Cardiac muscle cell (in vitro differentiated cells and primary cell): ENCODE data around the gene SASH1. TPM values are rescaled to one million over a fixed set of nuclear protein-coding genes. Genes with fewer than 3 reads are reported as not detected.

Experiments used
- DNase-seq, 2 donors: peaks; one replicate each; pipeline versions ENCODE4 v3.0.0 to v3.0.0-alpha.2; 2010 to 2017; ENCODE audit warnings: low read depth in 1 of 2, low spot score in 1 of 2
- H3K27ac ChIP-seq: fragments of 200-600 bp; sonication (generic); 2 replicates; pipeline ENCODE4 v1.5.1; 2016
- H3K27me3 ChIP-seq: fragments of 200-600 bp; sonication (generic); 2 replicates; pipeline ENCODE4 v1.6.0; 2016; ENCODE audit warnings: control low read depth
- H3K36me3 ChIP-seq: fragments of 200-600 bp; sonication (generic); 2 replicates; pipeline ENCODE4 v1.5.1; 2016; ENCODE audit warnings: control low read depth
- H3K4me1 ChIP-seq: fragments of 200-600 bp; sonication (generic); 2 replicates; pipeline ENCODE4 v1.8.1; 2017; ENCODE audit warnings: low read depth, mild to moderate bottlenecking, mixed run types
- H3K4me3 ChIP-seq: fragments of 200-600 bp; sonication (generic); 2 replicates; pipeline ENCODE4 v1.5.1; 2016; ENCODE audit warnings: mild to moderate bottlenecking
- H3K9me3 ChIP-seq: fragments of 200-600 bp; sonication (generic); 2 replicates; pipeline ENCODE4 v1.5.1; 2017; ENCODE audit warnings: low read depth, mild to moderate bottlenecking, control low read depth
- polyA plus RNA-seq: library from polyadenylated mRNA; unstranded; fragments of >200 nt; fragmentation: Nextera tagmentation; extraction: Ambion mirVana; gene quantifications from 2 replicates; pipeline ENCODE4 v1.2.1, GENCODE V29; 2016
- total RNA-seq: library from RNA; depleted of rRNA; stranded (reverse); fragments of >200 nt; gene quantifications from 2 replicates; pipeline ENCODE4 v1.2.3, GENCODE V29; 2016
- TF ChIP-seq, protein P1 (sequence below): IDR thresholded peaks from 2 replicates; pipeline ENCODE4 v1.5.1; 2012; ENCODE audit warnings: low read depth, mild to moderate bottlenecking, low read length

Gene SASH1
- total and polyA plus RNA-seq, 2 experiments from 2014 or later, result 7.2 to 17.1 TPM

DNA sequence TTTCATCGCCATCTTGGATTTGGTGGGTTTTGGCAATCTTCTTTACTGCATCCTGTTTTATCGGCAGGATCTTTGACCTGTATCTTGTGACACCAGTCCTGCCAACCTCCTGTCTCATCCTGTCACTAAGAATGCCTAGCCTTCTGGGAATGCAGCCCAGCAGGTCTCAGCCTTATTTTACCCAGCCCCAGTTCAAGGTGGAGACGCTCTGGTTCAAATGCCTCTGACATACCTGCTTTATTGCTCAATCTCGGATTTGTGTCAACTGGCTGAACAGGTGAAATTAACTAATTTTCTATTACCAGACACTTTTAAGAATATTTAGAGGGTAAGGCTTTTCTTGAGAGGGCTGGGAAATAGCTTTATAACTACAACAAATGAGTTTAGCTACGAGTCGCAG, 102.5 kb downstream of the SASH1 start:
- no peak overlapping the region for H3K27ac ChIP-seq
- H3K9me3 ChIP-seq, result no peaks in the 10 kb centered on the region
- no peak for DNase-seq

DNA sequence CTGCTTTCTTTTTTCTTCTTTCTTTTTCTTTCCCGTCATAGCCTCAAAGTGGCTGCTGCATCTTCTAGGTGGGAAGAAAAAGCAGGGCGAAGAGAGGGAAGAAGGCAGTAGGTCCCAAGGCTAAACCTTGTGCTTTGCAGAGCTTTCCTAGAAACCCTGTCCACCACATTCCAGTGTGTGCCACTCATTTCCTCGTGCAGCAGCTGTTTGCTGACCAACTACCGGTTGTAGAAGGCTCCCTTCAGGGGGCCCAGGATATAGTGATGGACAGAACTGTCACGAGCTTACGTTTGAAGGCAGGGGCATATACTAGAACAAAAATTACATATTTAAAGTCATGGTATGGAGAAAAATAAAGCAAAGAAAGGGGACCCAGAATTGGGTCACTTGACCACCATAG, 103.0 kb downstream of the SASH1 start:
- peak in 1 of 2 donors; percentile 58 for DNase-seq
- TF ChIP-seq, protein P1, sequence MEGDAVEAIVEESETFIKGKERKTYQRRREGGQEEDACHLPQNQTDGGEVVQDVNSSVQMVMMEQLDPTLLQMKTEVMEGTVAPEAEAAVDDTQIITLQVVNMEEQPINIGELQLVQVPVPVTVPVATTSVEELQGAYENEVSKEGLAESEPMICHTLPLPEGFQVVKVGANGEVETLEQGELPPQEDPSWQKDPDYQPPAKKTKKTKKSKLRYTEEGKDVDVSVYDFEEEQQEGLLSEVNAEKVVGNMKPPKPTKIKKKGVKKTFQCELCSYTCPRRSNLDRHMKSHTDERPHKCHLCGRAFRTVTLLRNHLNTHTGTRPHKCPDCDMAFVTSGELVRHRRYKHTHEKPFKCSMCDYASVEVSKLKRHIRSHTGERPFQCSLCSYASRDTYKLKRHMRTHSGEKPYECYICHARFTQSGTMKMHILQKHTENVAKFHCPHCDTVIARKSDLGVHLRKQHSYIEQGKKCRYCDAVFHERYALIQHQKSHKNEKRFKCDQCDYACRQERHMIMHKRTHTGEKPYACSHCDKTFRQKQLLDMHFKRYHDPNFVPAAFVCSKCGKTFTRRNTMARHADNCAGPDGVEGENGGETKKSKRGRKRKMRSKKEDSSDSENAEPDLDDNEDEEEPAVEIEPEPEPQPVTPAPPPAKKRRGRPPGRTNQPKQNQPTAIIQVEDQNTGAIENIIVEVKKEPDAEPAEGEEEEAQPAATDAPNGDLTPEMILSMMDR, result no peak
- Histone ChIP-seq H3K9me3 (no peaks in the 10 kb centered on the region), H3K27me3 (no peaks in the 10 kb centered on the region), H3K27ac (no peak overlapping the region), H3K4me3 (no peak overlapping the region), H3K4me1 (peaks cover 5% of the 10 kb centered on the region), H3K36me3 (no peaks in the 10 kb centered on the region)

More for the DNA sequence above, 102.5 kb downstream of the SASH1 start:
- H3K27me3 ChIP-seq, result no peaks in the 10 kb centered on the region
- H3K4me3 ChIP-seq, result no peak overlapping the region
- no peaks in the 10 kb centered on the region for H3K36me3 ChIP-seq
- TF ChIP-seq, protein P1, result no peak
- peaks cover 5% of the 10 kb centered on the region for H3K4me1 ChIP-seq

DNA sequence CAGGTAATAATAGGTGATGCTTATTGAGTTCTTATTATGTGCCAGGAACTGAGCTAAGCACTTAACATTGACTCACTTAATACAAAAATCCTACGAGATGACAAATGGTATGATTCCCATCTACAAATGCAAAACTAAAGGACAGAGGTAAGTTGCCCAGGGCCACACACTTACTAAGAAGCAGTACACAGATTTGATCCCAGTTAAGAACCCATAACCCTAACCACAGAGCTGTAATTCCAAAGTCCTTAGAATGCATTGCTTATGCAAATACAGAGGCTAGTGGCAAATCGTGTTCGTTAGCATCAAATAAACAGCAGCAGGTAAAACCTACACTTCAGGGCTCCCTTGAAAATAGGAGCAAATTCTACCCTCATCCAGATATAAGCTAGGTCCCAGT, 104.0 kb downstream of the SASH1 start:
- Histone ChIP-seq H3K4me1 (peaks cover 5% of the 10 kb centered on the region), H3K27me3 (no peaks in the 10 kb centered on the region), H3K36me3 (no peaks in the 10 kb centered on the region), H3K9me3 (no peaks in the 10 kb centered on the region), H3K27ac (no peak overlapping the region), H3K4me3 (no peak overlapping the region)
- TF ChIP-seq, protein P1, result no peak
- DNase-seq, result no peak

DNA sequence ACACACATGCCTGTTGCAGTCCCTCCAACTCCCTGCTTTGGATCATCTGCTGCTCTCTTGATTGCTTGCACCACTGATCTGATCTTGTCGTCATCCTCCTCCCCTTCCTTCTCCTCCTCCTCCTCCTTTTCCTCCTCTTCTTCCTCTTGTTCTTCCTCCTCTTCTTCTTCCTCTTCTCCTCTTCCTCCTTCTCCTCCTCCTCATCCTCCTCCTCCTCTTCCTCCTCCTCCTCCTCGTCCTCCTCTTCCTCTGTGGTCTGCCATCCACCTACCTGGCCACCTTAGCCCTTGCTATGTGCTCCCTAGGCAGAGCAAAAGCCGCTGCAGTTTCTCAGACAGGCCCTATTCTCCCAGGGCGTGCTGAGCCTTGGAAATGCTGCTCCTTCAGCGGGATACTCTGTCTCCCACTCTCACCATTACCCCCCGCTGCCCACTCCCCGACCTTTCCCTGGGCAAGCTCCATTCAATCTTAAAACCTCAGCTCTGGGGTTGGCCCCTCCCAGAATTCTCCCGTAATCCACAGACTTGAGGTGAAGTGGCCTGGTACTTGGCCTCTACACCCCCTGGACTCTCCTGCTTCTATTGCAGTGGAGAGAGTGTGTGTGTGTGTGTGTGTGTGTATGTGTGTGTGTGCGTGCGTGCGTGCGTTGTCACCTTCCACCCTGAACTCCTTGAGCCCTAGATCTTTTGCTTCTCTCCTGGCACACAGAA, 105.0 kb downstream of the SASH1 start:
- TF ChIP-seq, protein P1, result no peak
- H3K27me3 ChIP-seq, result no peaks in the 10 kb centered on the region
- no peak for DNase-seq

DNA sequence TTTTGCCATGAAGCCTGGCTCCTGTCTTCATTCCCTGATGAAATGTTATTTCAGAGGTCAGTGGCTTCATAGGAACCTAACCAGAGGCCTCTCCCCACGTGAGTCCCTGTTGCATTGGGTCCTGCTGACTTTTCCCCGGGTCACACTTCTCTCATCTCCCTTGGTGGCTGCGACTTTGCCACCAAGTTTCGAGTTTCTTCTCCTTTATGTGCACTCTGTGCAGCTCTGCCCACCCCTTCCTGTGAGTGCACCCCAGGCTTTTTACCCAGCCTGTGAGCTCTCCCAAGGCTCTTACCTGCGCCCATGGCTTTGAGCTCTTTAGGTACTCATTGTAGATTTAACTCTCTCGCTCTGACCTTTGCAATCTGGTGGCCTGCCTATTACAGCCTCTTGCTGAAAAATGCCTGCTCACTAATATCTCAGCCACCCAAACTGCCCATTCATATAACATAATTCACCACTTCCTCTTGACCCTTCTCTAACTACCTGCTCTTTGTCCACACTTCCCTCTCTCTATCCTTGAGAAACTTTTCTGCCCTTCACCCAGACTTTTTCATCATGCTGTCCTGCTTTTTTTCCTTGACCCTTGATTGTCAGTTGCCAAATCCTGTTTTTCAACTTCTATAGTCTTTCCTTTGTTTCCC, 105.9 kb downstream of the SASH1 start:
- peaks cover 5% of the 10 kb centered on the region for H3K4me1 ChIP-seq
- H3K27ac ChIP-seq, result no peak overlapping the region
- DNase-seq, result no peak
- no peaks in the 10 kb centered on the region for H3K27me3 ChIP-seq
- no peaks in the 10 kb centered on the region for H3K9me3 ChIP-seq
- H3K4me3 ChIP-seq, result no peak overlapping the region
- H3K36me3 ChIP-seq, result no peaks in the 10 kb centered on the region
- TF ChIP-seq, protein P1, result no peak

More for the DNA sequence above, 105.0 kb downstream of the SASH1 start:
- H3K27ac ChIP-seq, result no peak overlapping the region
- no peaks in the 10 kb centered on the region for H3K36me3 ChIP-seq
- no peaks in the 10 kb centered on the region for H3K9me3 ChIP-seq
- H3K4me1 ChIP-seq, result peaks cover 5% of the 10 kb centered on the region
- no peak overlapping the region for H3K4me3 ChIP-seq
